ENCODE data around the gene MSI1. TPM values are rescaled to one million over a fixed set of nuclear protein-coding genes. Genes with fewer than 3 reads are reported as not detected.
A peak's percentile ranks its signal among the peaks of the same experiment; 100 is the strongest.

Gene MSI1
- total and polyA plus RNA-seq, 2 of the 13 experiments (the other 11 are each of a cell fraction or from before 2014, with no cell fraction given): 0.09 to 0.46 TPM

DNA sequence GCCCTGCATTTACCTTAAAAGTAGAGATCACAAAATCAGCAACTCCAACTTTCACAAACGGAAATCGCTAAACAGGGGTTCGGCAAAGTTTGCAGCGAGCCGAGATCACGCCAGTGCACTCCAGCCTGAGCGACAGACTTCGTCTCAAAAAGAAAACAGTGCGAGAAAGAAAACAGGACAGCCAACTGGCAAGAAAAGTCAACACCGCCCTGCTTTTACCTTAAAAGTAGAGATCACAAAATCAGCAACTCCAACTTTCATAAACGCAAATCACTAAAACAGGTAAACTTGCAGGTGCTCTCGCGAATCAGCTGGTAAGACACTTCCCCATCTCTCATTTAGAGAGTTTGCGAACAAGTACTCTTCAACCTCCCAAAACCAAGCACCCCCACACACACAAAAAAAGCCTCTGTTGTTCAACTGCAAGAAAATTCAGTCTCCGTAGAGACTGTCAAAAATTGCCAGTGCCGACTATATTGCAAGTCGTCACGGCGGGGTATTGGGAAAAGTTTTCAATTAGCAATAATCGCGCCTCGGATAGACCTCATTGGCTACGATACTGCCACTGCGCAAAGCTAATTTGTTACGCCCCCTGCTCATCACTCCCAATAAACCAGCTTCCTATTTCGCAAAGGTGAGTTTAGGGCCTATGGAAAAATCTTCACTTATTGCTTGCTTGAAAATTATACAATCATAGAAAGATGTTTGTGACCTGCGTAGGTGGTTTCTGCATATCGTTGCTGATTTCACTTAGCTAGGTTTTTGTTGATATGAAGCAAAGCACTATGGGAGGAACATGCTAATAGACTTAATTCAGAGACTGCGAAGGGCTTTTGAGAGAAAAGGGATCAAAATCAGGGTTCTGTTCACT, 76.1 kb downstream of the MSI1 start, which contains the start of gene RNU4-1 (continued):
- TF ChIP-seq, protein P1, sequence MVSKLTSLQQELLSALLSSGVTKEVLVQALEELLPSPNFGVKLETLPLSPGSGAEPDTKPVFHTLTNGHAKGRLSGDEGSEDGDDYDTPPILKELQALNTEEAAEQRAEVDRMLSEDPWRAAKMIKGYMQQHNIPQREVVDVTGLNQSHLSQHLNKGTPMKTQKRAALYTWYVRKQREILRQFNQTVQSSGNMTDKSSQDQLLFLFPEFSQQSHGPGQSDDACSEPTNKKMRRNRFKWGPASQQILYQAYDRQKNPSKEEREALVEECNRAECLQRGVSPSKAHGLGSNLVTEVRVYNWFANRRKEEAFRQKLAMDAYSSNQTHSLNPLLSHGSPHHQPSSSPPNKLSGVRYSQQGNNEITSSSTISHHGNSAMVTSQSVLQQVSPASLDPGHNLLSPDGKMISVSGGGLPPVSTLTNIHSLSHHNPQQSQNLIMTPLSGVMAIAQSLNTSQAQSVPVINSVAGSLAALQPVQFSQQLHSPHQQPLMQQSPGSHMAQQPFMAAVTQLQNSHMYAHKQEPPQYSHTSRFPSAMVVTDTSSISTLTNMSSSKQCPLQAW (CRISPR knock-in tag; IDR thresholded peaks at IDR 0.05): peak; percentile 43; the same call in 1 of the 2 replicates
- 0 out of 2 replicates have a peak, but pooled peaks have one; percentile 34 for TF ChIP-seq ZNF230 (CRISPR knock-in tag; IDR thresholded peaks at IDR 0.05)
- TF ChIP-seq, protein P2, sequence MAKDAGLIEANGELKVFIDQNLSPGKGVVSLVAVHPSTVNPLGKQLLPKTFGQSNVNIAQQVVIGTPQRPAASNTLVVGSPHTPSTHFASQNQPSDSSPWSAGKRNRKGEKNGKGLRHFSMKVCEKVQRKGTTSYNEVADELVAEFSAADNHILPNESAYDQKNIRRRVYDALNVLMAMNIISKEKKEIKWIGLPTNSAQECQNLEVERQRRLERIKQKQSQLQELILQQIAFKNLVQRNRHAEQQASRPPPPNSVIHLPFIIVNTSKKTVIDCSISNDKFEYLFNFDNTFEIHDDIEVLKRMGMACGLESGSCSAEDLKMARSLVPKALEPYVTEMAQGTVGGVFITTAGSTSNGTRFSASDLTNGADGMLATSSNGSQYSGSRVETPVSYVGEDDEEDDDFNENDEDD (CRISPR knock-in tag; IDR thresholded peaks at IDR 0.05; ENCODE audit: borderline replicate concordance): peak; percentile 44; the same call in 1 of the 2 replicates
- TF ChIP-seq SIN3B (IDR thresholded peaks at IDR 0.05; ENCODE audit: low read length): peak; percentile 63; the same call in 1 of the 2 replicates
- TF ChIP-seq, protein P3, sequence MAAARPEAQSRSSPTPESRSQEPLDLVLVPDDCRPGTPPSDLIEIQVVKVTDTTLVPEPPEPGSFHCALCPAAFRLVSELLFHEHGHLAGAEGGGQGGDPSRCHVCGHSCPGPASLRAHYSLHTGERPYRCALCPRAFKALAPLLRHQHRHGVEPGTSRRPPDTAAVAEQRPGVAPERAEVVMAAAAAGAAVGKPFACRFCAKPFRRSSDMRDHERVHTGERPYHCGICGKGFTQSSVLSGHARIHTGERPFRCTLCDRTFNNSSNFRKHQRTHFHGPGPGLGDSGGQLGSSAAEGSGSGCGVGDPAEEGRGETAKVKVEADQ (CRISPR knock-in tag; IDR thresholded peaks at IDR 0.05; ENCODE audit: borderline replicate concordance): no peak
- TF ChIP-seq ZNF549 (CRISPR knock-in tag; IDR thresholded peaks at IDR 0.05): no peak
- TF ChIP-seq AGO1 (IDR thresholded peaks at IDR 0.05; ENCODE audit: low read depth, low read length, poor library complexity, severe bottlenecking): no peak
- TF ChIP-seq NRL (CRISPR knock-in tag; IDR thresholded peaks at IDR 0.05; ENCODE audit: borderline replicate concordance): no peak
- peak; percentile 80 for TF ChIP-seq ZNF205 (CRISPR knock-in tag; IDR thresholded peaks at IDR 0.05)
- TF ChIP-seq SMYD3 (CRISPR knock-in tag; IDR thresholded peaks at IDR 0.05): peak; percentile 95; the same call in 1 of the 2 replicates
- TF ChIP-seq ZNF224 (CRISPR knock-in tag; IDR thresholded peaks at IDR 0.05): no peak
- no peak for TF ChIP-seq ZNF446 (CRISPR knock-in tag; IDR thresholded peaks at IDR 0.05)
- TF ChIP-seq ZNF484 (CRISPR knock-in tag; IDR thresholded peaks at IDR 0.05; ENCODE audit: borderline replicate concordance, low read depth): no peak
- TF ChIP-seq, protein P4, sequence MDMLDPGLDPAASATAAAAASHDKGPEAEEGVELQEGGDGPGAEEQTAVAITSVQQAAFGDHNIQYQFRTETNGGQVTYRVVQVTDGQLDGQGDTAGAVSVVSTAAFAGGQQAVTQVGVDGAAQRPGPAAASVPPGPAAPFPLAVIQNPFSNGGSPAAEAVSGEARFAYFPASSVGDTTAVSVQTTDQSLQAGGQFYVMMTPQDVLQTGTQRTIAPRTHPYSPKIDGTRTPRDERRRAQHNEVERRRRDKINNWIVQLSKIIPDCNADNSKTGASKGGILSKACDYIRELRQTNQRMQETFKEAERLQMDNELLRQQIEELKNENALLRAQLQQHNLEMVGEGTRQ (IDR thresholded peaks at IDR 0.05; ENCODE audit: low read depth, low read length): no peak
- TF ChIP-seq, protein P4 (CRISPR knock-in tag; IDR thresholded peaks at IDR 0.05; ENCODE audit: borderline replicate concordance): no peak
- TF ChIP-seq KAT7 (CRISPR knock-in tag; IDR thresholded peaks at IDR 0.05; ENCODE audit: borderline replicate concordance): no peak; the same call in 1 of the 2 replicates
- TF ChIP-seq AKAP8 (CRISPR knock-in tag; IDR thresholded peaks at IDR 0.05): no peak
- TF ChIP-seq CHCHD3 (CRISPR knock-in tag; IDR thresholded peaks at IDR 0.05): no peak
- TF ChIP-seq ATRX (CRISPR knock-in tag; IDR thresholded peaks at IDR 0.05; ENCODE audit: borderline replicate concordance): no peak
- TF ChIP-seq MEF2D (CRISPR knock-in tag; IDR thresholded peaks at IDR 0.05): no peak; the same call in 1 of the 2 replicates
- TF ChIP-seq TAF1 (CRISPR knock-in tag; IDR thresholded peaks at IDR 0.05): peak; percentile 34; the same call in 1 of the 2 replicates
- no peak for TF ChIP-seq ZNF225 (CRISPR knock-in tag; IDR thresholded peaks at IDR 0.05)
- TF ChIP-seq ZNF570 (CRISPR knock-in tag; IDR thresholded peaks at IDR 0.05; ENCODE audit: borderline replicate concordance): no peak
- TF ChIP-seq PHF20 (CRISPR knock-in tag; IDR thresholded peaks at IDR 0.05): no peak
